Measurements from ENCODE around the gene ATP1A3. TPM values are rescaled to one million over a fixed set of nuclear protein-coding genes. Genes with fewer than 3 reads are reported as not detected.

ATP1A3 gene
- total and polyA plus RNA-seq, 2 of the 13 experiments (the other 11 are each of a cell fraction or from before 2014, with no cell fraction given), result 0.01 to 0.04 TPM

DNA sequence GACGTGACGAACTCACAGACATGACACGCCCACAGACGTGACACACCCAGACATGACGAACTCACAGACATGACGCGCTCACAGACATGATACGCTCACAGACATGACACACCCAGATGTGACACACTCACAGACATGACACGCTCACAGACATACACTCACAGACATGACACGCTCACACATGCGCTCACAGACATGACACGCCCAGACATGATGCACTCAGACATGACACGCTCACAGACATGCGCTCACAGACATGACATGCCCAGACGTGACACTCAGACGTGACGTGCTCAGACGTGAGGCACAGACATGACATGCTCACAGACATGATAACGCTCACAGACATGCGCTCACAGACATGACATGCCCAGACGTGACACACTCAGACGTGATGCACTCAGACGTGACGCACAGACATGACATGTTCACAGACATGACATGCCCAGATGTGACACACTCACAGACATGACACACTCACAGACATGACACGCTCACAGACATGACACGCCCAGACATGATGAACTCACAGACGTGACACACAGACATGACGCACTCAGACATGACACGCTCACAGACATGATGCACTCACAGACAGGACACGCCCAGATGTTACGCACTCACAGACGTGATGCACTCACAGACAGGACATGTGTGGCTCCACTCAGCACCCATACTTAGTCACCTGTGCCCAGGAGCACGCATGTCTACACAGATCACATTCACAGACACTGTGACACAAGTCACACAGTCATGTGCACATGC, 73.9 kb downstream of the ATP1A3 start (continued):
- TF ChIP-seq SKI (IDR thresholded peaks at IDR 0.05; ENCODE audit: partially characterized antibody), result peak; percentile 23
- TF ChIP-seq SP1 (IDR thresholded peaks at IDR 0.05), result no peak
- no peak for TF ChIP-seq SP1 (CRISPR knock-in tag; IDR thresholded peaks at IDR 0.05)
- no peak for TF ChIP-seq SNRNP70 (IDR thresholded peaks at IDR 0.05; ENCODE audit: low read depth, low read length)
- no peak for TF ChIP-seq ZNF354B (CRISPR knock-in tag; IDR thresholded peaks at IDR 0.05)
- TF ChIP-seq, protein P1, sequence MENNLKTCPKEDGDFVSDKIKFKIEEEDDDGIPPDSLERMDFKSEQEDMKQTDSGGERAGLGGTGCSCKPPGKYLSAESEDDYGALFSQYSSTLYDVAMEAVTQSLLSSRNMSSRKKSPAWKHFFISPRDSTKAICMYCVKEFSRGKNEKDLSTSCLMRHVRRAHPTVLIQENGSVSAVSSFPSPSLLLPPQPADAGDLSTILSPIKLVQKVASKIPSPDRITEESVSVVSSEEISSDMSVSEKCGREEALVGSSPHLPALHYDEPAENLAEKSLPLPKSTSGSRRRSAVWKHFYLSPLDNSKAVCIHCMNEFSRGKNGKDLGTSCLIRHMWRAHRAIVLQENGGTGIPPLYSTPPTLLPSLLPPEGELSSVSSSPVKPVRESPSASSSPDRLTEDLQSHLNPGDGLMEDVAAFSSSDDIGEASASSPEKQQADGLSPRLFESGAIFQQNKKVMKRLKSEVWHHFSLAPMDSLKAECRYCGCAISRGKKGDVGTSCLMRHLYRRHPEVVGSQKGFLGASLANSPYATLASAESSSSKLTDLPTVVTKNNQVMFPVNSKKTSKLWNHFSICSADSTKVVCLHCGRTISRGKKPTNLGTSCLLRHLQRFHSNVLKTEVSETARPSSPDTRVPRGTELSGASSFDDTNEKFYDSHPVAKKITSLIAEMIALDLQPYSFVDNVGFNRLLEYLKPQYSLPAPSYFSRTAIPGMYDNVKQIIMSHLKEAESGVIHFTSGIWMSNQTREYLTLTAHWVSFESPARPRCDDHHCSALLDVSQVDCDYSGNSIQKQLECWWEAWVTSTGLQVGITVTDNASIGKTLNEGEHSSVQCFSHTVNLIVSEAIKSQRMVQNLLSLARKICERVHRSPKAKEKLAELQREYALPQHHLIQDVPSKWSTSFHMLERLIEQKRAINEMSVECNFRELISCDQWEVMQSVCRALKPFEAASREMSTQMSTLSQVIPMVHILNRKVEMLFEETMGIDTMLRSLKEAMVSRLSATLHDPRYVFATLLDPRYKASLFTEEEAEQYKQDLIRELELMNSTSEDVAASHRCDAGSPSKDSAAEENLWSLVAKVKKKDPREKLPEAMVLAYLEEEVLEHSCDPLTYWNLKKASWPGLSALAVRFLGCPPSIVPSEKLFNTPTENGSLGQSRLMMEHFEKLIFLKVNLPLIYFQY (CRISPR knock-in tag; IDR thresholded peaks at IDR 0.05; ENCODE audit: borderline replicate concordance), result no peak
- TF ChIP-seq, protein P2, sequence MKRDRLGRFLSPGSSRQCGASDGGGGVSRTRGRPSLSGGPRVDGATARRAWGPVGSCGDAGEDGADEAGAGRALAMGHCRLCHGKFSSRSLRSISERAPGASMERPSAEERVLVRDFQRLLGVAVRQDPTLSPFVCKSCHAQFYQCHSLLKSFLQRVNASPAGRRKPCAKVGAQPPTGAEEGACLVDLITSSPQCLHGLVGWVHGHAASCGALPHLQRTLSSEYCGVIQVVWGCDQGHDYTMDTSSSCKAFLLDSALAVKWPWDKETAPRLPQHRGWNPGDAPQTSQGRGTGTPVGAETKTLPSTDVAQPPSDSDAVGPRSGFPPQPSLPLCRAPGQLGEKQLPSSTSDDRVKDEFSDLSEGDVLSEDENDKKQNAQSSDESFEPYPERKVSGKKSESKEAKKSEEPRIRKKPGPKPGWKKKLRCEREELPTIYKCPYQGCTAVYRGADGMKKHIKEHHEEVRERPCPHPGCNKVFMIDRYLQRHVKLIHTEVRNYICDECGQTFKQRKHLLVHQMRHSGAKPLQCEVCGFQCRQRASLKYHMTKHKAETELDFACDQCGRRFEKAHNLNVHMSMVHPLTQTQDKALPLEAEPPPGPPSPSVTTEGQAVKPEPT (CRISPR knock-in tag; IDR thresholded peaks at IDR 0.05; ENCODE audit: low read depth), result no peak

Data from HepG2 (cell line).